DOHH2 (cell line): ENCODE data around the gene DNAH11.

Source experiments
- H3F3A ChIP-seq: fragments of 200-600 bp; sonication (generic), shearing (Covaris generic); 2 replicates; pipeline ENCODE4 v1.6.0; 2016; ENCODE audit warnings: antibody characterized with exemption, mild to moderate bottlenecking; ENCODE audit not compliant: control insufficient read depth, insufficient read depth
- H3K27ac ChIP-seq: fragments of 200-600 bp; sonication (generic); 2 replicates; pipeline ENCODE4 v1.5.1; 2014; ENCODE audit warnings: low read depth, mild to moderate bottlenecking, low read length, moderate library complexity
- H3K27me3 ChIP-seq: fragments of 200-600 bp; sonication (generic); 2 replicates; pipeline ENCODE4 v1.6.1; 2014; ENCODE audit warnings: mild to moderate bottlenecking, low read length, mixed read lengths; ENCODE audit not compliant: control insufficient read depth
- H3K36me3 ChIP-seq: fragments of 200-600 bp; sonication (generic); 2 replicates; pipeline ENCODE4 v1.6.1; 2014; ENCODE audit warnings: mild to moderate bottlenecking, low read length, moderate library complexity, mixed read lengths; ENCODE audit not compliant: control insufficient read depth
- H3K4me1 ChIP-seq: fragments of 200-600 bp; sonication (generic); 2 replicates; pipeline ENCODE4 v1.6.1; 2014; ENCODE audit warnings: mild to moderate bottlenecking, low read length, mixed read lengths; ENCODE audit not compliant: control insufficient read depth
- H3K4me2 ChIP-seq: fragments of 200-600 bp; sonication (generic); 2 replicates; pipeline ENCODE4 v1.6.0; 2014; ENCODE audit warnings: mild to moderate bottlenecking, low read length, moderate library complexity
- H3K4me3 ChIP-seq: fragments of 200-600 bp; sonication (generic); 2 replicates; pipeline ENCODE4 v1.5.1; 2014; ENCODE audit warnings: mild to moderate bottlenecking, low read length, mixed read lengths
- H3K79me2 ChIP-seq: fragments of 200-600 bp; sonication (generic); 2 replicates; pipeline ENCODE4 v1.6.1; 2014; ENCODE audit warnings: mild to moderate bottlenecking, low read length, mixed read lengths; ENCODE audit not compliant: control insufficient read depth
- H3K9me2 ChIP-seq: fragments of 200-600 bp; sonication (generic); replicated peaks from 2 replicates; pipeline ENCODE4 v1.6.1; 2014; ENCODE audit warnings: mild to moderate bottlenecking, low read length, mixed read lengths; ENCODE audit not compliant: control insufficient read depth
- H3K9me3 ChIP-seq: fragments of 200-600 bp; sonication (generic); 2 replicates; pipeline ENCODE4 v1.6.1; 2014; ENCODE audit warnings: antibody characterized with exemption, low read length, mixed read lengths; ENCODE audit not compliant: control insufficient read depth, insufficient read depth
- H4K20me1 ChIP-seq: fragments of 200-600 bp; sonication (generic); 2 replicates; pipeline ENCODE4 v1.6.0; 2014; ENCODE audit warnings: low read depth, mild to moderate bottlenecking, antibody characterized with exemption, low read length, moderate library complexity; ENCODE audit not compliant: control insufficient read depth, insufficient read depth
- EZH2phosphoT487 ChIP-seq: fragments of 200-600 bp; sonication (generic); IDR thresholded peaks from 2 replicates; pipeline ENCODE4 v1.6.1; 2017; ENCODE audit warnings: borderline replicate concordance, mild to moderate bottlenecking, antibody characterized with exemption, low read length, moderate library complexity, mixed read lengths
- TF ChIP-seq, protein P1 (sequence below): fragments of 200-600 bp; sonication (generic); IDR thresholded peaks from one replicate; pipeline ENCODE4 v1.5.1; 2014; ENCODE audit warnings: antibody characterized with exemption, mild to moderate bottlenecking, low read depth, low read length; ENCODE audit not compliant: poor library complexity, severe bottlenecking

Gene DNAH11

DNA sequence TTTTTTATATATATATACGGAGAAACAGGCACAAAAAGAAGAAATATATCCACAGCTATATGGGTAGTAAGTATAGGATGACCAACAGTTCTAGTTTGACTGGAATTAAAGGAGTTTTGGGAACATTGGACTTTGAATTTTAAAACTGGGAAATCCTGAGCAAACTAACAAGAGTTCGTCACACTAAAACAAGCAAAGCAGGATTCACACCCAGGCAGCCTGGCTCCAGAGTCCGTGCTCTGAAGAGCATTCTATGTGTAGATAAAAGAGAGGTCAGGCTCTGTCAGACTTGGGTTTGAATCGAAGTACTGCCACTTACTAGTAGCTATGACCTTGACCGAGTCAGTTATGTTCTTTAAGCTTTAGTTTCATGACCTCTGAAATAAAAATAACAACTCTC, 191.0 kb downstream of the DNAH11 start:
- Histone ChIP-seq H3K27me3 (no peaks in the 10 kb centered on the region), H3K9me2 (no peaks in the 10 kb centered on the region), H3K4me2 (no peak overlapping the region), H3K27ac (no peak overlapping the region), H3K36me3 (no peaks in the 10 kb centered on the region), H3F3A (no peaks in the 10 kb centered on the region), H4K20me1 (no peaks in the 10 kb centered on the region), H3K79me2 (no peaks in the 10 kb centered on the region), H3K4me3 (no peak overlapping the region), H3K4me1 (no peaks in the 10 kb centered on the region), H3K9me3 (no peaks in the 10 kb centered on the region)
- no peak for TF ChIP-seq EZH2phosphoT487
- TF ChIP-seq, protein P1, sequence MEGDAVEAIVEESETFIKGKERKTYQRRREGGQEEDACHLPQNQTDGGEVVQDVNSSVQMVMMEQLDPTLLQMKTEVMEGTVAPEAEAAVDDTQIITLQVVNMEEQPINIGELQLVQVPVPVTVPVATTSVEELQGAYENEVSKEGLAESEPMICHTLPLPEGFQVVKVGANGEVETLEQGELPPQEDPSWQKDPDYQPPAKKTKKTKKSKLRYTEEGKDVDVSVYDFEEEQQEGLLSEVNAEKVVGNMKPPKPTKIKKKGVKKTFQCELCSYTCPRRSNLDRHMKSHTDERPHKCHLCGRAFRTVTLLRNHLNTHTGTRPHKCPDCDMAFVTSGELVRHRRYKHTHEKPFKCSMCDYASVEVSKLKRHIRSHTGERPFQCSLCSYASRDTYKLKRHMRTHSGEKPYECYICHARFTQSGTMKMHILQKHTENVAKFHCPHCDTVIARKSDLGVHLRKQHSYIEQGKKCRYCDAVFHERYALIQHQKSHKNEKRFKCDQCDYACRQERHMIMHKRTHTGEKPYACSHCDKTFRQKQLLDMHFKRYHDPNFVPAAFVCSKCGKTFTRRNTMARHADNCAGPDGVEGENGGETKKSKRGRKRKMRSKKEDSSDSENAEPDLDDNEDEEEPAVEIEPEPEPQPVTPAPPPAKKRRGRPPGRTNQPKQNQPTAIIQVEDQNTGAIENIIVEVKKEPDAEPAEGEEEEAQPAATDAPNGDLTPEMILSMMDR = no peak

DNA sequence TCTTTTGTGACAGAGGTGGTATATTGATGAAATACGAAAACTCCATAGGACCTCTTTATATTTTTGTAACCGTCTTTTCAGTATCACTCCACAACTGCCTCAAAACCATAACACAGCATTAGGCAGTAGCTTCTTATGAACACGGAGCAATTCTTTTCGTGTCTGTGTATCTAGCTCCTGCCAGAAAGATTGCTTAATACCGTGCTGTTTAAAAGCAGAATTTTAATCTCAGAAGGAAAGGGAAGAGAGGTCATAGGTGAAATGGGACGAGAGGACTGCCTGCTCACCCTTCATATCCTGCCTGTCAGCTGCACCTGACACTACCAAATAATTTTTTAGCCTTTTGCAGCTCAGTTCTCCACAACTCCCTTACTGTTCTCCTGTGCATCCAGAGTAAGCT, 200.7 kb downstream of the DNAH11 start:
- Histone ChIP-seq H3K4me1 (no peaks in the 10 kb centered on the region), H3F3A (no peaks in the 10 kb centered on the region), H3K4me2 (no peak overlapping the region), H3K27me3 (no peaks in the 10 kb centered on the region), H3K36me3 (no peaks in the 10 kb centered on the region), H3K9me2 (no peaks in the 10 kb centered on the region), H4K20me1 (no peaks in the 10 kb centered on the region), H3K27ac (no peak overlapping the region), H3K79me2 (no peaks in the 10 kb centered on the region), H3K4me3 (no peak overlapping the region), H3K9me3 (no peaks in the 10 kb centered on the region)
- no peak for TF ChIP-seq EZH2phosphoT487
- TF ChIP-seq, protein P1 = no peak

DNA sequence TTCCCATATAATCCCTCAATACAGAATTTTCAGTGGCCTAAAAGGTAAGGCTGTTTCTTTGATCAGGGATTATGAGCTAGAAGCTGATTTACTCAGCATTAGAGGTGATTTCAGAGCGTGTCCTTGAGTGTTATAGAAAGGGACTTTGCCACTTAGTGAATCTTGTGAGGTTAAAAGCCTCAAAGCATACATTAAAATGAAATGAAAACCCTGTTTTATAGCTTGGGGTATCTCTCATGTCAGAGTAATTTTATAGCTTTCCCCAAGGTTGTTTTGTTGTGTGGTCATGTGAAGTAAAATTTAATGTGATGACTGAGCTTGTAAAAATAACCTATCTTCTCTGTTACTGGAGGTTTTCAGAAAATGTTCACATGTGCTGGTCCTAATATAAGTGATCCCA, 204.1 kb downstream of the DNAH11 start:
- Histone ChIP-seq H3K4me1 (no peaks in the 10 kb centered on the region), H3K9me3 (no peaks in the 10 kb centered on the region), H4K20me1 (no peaks in the 10 kb centered on the region), H3K79me2 (no peaks in the 10 kb centered on the region), H3K4me2 (no peak overlapping the region), H3K27me3 (no peaks in the 10 kb centered on the region), H3F3A (no peaks in the 10 kb centered on the region), H3K36me3 (no peaks in the 10 kb centered on the region), H3K27ac (no peak overlapping the region), H3K4me3 (no peak overlapping the region), H3K9me2 (no peaks in the 10 kb centered on the region)
- TF ChIP-seq, protein P1 = no peak
- no peak for TF ChIP-seq EZH2phosphoT487

DNA sequence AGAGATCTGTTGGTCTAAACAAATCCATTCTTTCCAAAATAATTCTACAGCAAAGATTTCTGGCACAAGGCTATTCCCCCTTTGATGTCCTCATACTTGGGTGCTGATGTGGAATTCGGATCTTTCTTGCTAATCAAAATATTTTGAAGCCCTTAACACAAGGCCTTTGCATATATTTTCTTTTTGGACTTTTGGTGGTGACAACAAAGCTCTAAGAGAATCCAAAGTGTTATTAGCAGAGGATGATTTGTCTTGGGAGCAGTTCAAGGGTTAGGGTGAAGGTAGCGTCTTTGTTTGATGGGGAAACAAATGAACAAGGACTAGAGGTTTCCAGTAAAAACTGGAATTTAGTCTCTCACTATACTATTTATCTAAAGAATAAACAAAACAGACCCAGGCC, 205.0 kb downstream of the DNAH11 start:
- Histone ChIP-seq H3K4me3 (no peak overlapping the region), H3K4me2 (no peak overlapping the region), H3K27ac (no peak overlapping the region), H4K20me1 (no peaks in the 10 kb centered on the region), H3K27me3 (no peaks in the 10 kb centered on the region), H3K79me2 (no peaks in the 10 kb centered on the region), H3K9me2 (no peaks in the 10 kb centered on the region), H3K9me3 (no peaks in the 10 kb centered on the region), H3F3A (no peaks in the 10 kb centered on the region), H3K36me3 (no peaks in the 10 kb centered on the region), H3K4me1 (no peaks in the 10 kb centered on the region)
- no peak for TF ChIP-seq EZH2phosphoT487
- TF ChIP-seq, protein P1 = no peak
